GM12801 (cell line): ENCODE data around the gene CPTP.

Source experiments
- CTCF ChIP-seq: IDR thresholded peaks from one replicate; pipeline ENCODE4 v1.5.1; 2011; ENCODE audit warnings: control low read depth; ENCODE audit not compliant: insufficient read length; ENCODE audit errors: extremely low read depth

Gene CPTP

GRCh38 chr1:1359664-1360468, 35.3 kb downstream of the CPTP start:
- TF ChIP-seq CTCF: no peak

GRCh38 chr1:1360506-1361169, 36.0 kb downstream of the CPTP start:
- TF ChIP-seq CTCF: no peak

GRCh38 chr1:1361233-1361981, 36.8 kb downstream of the CPTP start:
- no peak for TF ChIP-seq CTCF

GRCh38 chr1:1361982-1362423, 37.4 kb downstream of the CPTP start:
- TF ChIP-seq CTCF: no peak

- no peak for TF ChIP-seq CTCF
Observed at GRCh38 chr1:1364266-1364665, 39.7 kb downstream of the CPTP start.

GRCh38 chr1:1365875-1366698, 41.5 kb downstream of the CPTP start:
- TF ChIP-seq CTCF: no peak

GRCh38 chr1:1366699-1367066, 42.1 kb downstream of the CPTP start:
- no peak for TF ChIP-seq CTCF
